Rectal smooth muscle tissue (tissue), 1 donor: ENCODE measurements around the gene FOXD1.

Experiments used
- H3K27ac ChIP-seq: one replicate; pipeline ENCODE4 v1.7.0; 2013; ENCODE audit warnings: low read depth, low read length, inconsistent platforms
- H3K27me3 ChIP-seq: one replicate; pipeline ENCODE4 v1.7.0; 2013; ENCODE audit warnings: low read length; ENCODE audit not compliant: control insufficient read depth, insufficient read depth
- H3K36me3 ChIP-seq: one replicate; pipeline ENCODE4 v1.7.0; 2013; ENCODE audit warnings: low read length; ENCODE audit not compliant: control insufficient read depth, insufficient read depth
- H3K4me1 ChIP-seq: one replicate; pipeline ENCODE4 v1.7.0; 2013; ENCODE audit warnings: low read length; ENCODE audit not compliant: control insufficient read depth, insufficient read depth
- H3K4me3 ChIP-seq: one replicate; pipeline ENCODE4 v1.7.0; 2013; ENCODE audit warnings: low read length
- H3K9ac ChIP-seq: one replicate; pipeline ENCODE4 v1.7.0; 2013; ENCODE audit warnings: low read length

FOXD1 gene

GRCh38 chr5:73454379-73455036, 5.9 kb upstream of the FOXD1 start:
- Histone ChIP-seq H3K27ac (no peak overlapping the region), H3K27me3 (peaks cover 35% of the 10 kb centered on the region), H3K9ac (no peak overlapping the region)

GRCh38 chr5:73452215-73452614, 3.6 kb upstream of the FOXD1 start:
- H3K36me3 ChIP-seq = no peaks in the 10 kb centered on the region
- peaks cover 43% of the 10 kb centered on the region for H3K27me3 ChIP-seq
- peaks cover 3% of the 10 kb centered on the region for H3K4me1 ChIP-seq
- no peak overlapping the region for H3K27ac ChIP-seq
- no peak overlapping the region for H3K9ac ChIP-seq
- no peak overlapping the region for H3K4me3 ChIP-seq

More at GRCh38 chr5:73454379-73455036, 5.9 kb upstream of the FOXD1 start:
- Histone ChIP-seq H3K36me3 (no peaks in the 10 kb centered on the region), H3K4me3 (no peak overlapping the region), H3K4me1 (no peaks in the 10 kb centered on the region)

DNA sequence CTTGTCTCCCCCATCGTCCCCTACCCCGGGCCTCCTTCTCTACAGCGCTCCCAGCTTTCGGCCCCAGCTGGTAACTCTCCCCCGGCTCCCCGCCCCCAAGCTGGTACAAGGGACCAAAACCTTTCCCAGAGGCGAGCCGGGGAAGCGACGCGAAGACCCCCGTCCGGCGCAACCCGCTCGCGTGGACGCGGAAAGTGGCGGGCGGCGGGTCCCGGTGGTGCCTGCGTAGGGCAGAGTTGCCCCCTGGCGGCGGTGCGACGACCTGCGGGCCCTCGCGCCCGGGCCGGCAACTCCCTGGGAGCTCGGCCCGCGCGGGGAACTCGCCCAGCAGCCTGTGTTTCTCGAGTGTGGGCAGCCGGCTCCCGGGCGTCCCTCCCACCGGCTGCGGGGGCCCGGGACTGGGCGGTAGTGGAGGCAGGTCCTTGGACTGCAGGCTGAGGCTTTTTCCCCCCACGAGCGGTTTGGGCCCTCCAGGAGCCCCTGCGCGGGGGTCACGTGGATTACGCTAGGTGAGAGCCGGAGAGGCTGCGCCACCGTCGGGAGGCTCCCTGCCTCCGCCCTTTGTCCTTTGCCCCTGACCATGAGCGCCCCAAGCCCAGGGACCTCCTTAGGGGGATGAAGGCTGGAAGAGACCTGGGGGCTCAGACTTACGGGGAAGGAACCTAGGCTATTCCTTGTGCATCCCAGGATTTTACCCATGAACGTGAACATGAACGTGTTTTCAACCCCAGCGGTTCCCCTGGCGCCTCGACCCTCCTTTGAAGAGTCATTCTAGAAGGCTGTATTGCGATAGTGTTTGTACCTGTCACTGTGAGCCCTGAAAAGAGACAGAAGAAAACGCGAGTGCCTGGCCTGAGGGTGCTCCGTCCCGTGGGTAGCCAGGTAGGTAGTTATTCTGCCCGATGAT, 2.9 kb upstream of the FOXD1 start:
- Histone ChIP-seq H3K27me3 (peaks cover 48% of the 10 kb centered on the region), H3K36me3 (no peaks in the 10 kb centered on the region), H3K4me1 (peaks cover 3% of the 10 kb centered on the region), H3K27ac (no peak overlapping the region), H3K9ac (no peak overlapping the region), H3K4me3 (no peak overlapping the region)

- peaks cover 3% of the 10 kb centered on the region for H3K4me1 ChIP-seq
- H3K4me3 ChIP-seq = no peak overlapping the region
- no peak overlapping the region for H3K27ac ChIP-seq
- H3K36me3 ChIP-seq = no peaks in the 10 kb centered on the region
- no peak overlapping the region for H3K9ac ChIP-seq
- H3K27me3 ChIP-seq = peaks cover 51% of the 10 kb centered on the region
Measured at GRCh38 chr5:73450672-73451223, 2.2 kb upstream of the FOXD1 start.

DNA sequence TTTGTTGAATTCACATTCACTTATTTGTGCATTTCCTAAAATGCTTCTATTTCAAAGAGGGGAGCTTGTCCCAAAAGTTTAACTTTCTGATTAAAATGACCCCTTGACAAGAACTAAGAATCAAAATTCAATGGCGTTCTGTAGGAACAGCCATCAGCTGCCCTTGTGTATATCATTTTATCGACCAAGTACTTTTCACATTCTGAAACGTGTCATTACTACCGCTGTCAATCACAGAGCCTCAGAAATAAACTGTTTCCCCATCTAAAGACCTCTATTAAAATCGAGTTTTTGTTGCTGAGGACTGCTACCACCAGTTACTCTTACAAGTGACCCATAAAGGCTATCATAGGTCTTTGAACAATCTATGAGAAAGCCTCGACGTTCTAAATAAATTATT, 1.6 kb upstream of the FOXD1 start:
- H3K36me3 ChIP-seq = no peaks in the 10 kb centered on the region
- H3K27ac ChIP-seq = no peak overlapping the region
- no peak overlapping the region for H3K4me3 ChIP-seq
- H3K4me1 ChIP-seq = peaks cover 3% of the 10 kb centered on the region
- H3K9ac ChIP-seq = no peak overlapping the region
- H3K27me3 ChIP-seq = peaks cover 51% of the 10 kb centered on the region

GRCh38 chr5:73447530-73448462, 781 bp downstream of the FOXD1 start:
- no peak overlapping the region for H3K27ac ChIP-seq

DNA sequence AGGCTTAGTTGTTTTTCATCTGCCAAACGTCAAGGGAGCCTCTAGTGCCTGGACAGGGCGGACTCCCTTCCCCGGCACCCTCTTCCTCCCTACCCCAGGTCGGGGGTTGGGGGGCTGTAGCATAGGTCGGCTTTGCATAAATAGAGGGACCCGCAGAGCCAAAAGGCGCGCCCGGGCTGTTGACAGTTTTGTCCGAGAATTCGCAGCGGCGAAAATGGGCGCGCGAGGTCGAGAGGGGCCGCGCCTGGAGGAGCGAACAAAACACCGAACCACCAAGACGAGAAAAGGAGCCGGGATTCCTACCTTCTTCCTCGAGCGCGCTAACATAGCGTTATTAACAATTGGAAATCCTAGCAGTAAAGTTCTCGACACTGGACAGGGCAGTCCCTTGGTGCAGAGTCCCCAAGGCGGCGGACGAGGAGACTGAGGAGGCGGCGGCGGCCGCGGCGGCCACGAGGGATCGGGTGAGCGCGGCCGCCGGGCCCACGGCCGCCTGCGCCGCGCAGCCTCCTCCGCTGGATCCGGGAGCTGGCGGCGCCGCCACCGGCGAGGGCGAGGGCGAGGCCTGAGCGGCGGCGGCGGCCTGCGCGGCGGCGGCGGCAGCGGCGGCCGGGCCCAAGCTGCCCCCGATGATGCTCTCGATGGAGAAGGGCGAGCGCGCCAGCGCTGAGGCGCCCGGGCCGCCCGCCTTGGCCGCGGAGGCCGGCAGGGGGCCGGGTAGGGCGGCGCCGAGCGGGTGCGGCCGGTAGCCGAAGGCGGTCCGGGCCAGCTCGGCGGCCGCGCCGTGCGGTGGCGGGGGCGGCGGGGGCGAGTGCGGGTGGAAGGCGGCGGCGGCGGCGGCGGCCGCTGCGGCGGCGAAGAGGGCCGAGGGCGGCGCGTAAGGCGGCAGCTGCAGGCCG, 1.7 kb downstream of the FOXD1 start:
- Histone ChIP-seq H3K36me3 (no peaks in the 10 kb centered on the region), H3K4me1 (peaks cover 3% of the 10 kb centered on the region), H3K27ac (no peak overlapping the region), H3K9ac (no peak overlapping the region), H3K4me3 (no peak overlapping the region), H3K27me3 (peaks cover 62% of the 10 kb centered on the region)

More at GRCh38 chr5:73447530-73448462, 781 bp downstream of the FOXD1 start:
- H3K27me3 ChIP-seq = peaks cover 62% of the 10 kb centered on the region
- no peaks in the 10 kb centered on the region for H3K36me3 ChIP-seq
- peak overlapping the region; percentile 47 for H3K4me3 ChIP-seq
- no peak overlapping the region for H3K9ac ChIP-seq
- H3K4me1 ChIP-seq = peaks cover 3% of the 10 kb centered on the region

GRCh38 chr5:73445665-73446630, 2.6 kb downstream of the FOXD1 start:
- H3K4me1 ChIP-seq = peaks cover 3% of the 10 kb centered on the region
- H3K27me3 ChIP-seq = peaks cover 56% of the 10 kb centered on the region
- no peaks in the 10 kb centered on the region for H3K36me3 ChIP-seq
- no peak overlapping the region for H3K9ac ChIP-seq
- no peak overlapping the region for H3K27ac ChIP-seq
- H3K4me3 ChIP-seq = no peak overlapping the region

GRCh38 chr5:73444499-73445438, 3.8 kb downstream of the FOXD1 start:
- no peak overlapping the region for H3K4me3 ChIP-seq
- H3K27me3 ChIP-seq = peaks cover 51% of the 10 kb centered on the region
- no peak overlapping the region for H3K27ac ChIP-seq
- H3K36me3 ChIP-seq = no peaks in the 10 kb centered on the region
- peaks cover 3% of the 10 kb centered on the region for H3K4me1 ChIP-seq
- H3K9ac ChIP-seq = no peak overlapping the region
